Thymus (tissue), 11 donors: Measurements from ENCODE around the gene CCDC177. TPM values are rescaled to one million over a fixed set of nuclear protein-coding genes. Genes with fewer than 3 reads are reported as not detected.

Source experiments
- DNase-seq, 9 donors: peaks; one replicate each; pipeline ENCODE4 v3.0.0-alpha.2; 2013; ENCODE audit warnings: low spot score in 9 of 9, low read depth in 6 of 9, missing footprints in 1 of 9
- H3K27ac ChIP-seq, 2 donors: one replicate each; pipeline ENCODE4 v1.5.1; 2013; ENCODE audit warnings: control low read depth in 1 of 2, low read depth in 1 of 2, low read length in 1 of 2, mild to moderate bottlenecking in 1 of 2, moderate library complexity in 1 of 2
- H3K27me3 ChIP-seq, 2 donors: one replicate each; pipeline ENCODE4 v1.5.1; 2013; ENCODE audit warnings: low read length in 1 of 2; ENCODE audit not compliant: control insufficient read depth in 2 of 2, insufficient read depth in 1 of 2
- H3K36me3 ChIP-seq, 2 donors: one replicate each; pipeline ENCODE4 v1.5.1; 2013; ENCODE audit warnings: low read length in 1 of 2, mild to moderate bottlenecking in 1 of 2, moderate library complexity in 1 of 2; ENCODE audit not compliant: control insufficient read depth in 2 of 2, insufficient read depth in 2 of 2
- H3K4me1 ChIP-seq, 2 donors: one replicate each; pipeline ENCODE4 v1.5.1; 2013; ENCODE audit warnings: low read length in 2 of 2; ENCODE audit not compliant: control insufficient read depth in 2 of 2, insufficient read depth in 2 of 2
- H3K4me3 ChIP-seq, 2 donors: one replicate each; pipeline ENCODE4 v1.5.1; 2013; ENCODE audit warnings: low read length in 2 of 2, control low read depth in 1 of 2, mild to moderate bottlenecking in 1 of 2
- H3K9me3 ChIP-seq, 2 donors: one replicate each; pipeline ENCODE4 v1.5.1; 2013; ENCODE audit warnings: low read length in 1 of 2, mild to moderate bottlenecking in 1 of 2; ENCODE audit not compliant: control insufficient read depth in 2 of 2, insufficient read depth in 1 of 2
- WGBS: extraction: QIAGEN DNeasy Blood & Tissue Kit; methylation state at CpG from one replicate; pipeline ENCODE4 v1.1.7; 2013; 5-methylcytosine and 5-hydroxymethylcytosine counted together
- polyA plus RNA-seq: library from polyadenylated mRNA; stranded (reverse); fragments of 200-250 nt; gene quantifications from one replicate; pipeline ENCODE4 v1.2.3, GENCODE V29; 2013
- total RNA-seq: library from RNA; stranded (reverse); fragments of 120-200 nt; gene quantifications from one replicate; pipeline ENCODE4 v1.2.4, GENCODE V29; 2013
- donor health status: healthy.

CCDC177 gene
- total and polyA plus RNA-seq, 2 donors = 0.02 to 0.05 TPM

DNA sequence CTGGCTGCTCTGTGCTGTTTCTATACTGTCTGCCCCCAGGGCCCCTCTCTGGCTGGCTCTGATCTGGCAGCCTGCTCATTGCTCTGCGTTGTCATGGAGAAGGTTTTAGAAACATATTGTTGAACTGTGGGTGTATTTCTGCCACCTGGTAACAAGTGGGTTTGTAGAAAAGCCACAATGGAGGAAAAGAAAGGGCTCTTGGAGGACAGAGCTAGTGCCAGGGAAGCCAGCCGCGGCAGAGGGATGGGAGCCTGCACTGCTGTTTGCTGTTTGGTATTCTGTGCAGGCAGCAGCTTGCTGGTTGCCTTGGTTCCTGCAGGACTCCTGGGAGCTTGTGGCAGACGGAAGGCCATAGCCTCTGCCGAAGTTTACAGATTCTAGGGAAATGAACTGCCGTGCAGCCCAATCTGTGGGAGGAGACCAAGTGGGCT is 15.1 kb downstream of the CCDC177 start:
- Histone ChIP-seq H3K27ac (no peak overlapping the region), H3K27me3 (peaks cover 2 to 20% of the 10 kb centered on the region in 2 donors), H3K36me3 (no peaks in the 10 kb centered on the region), H3K9me3 (no peaks in the 10 kb centered on the region), H3K4me1 (no peaks in the 10 kb centered on the region), H3K4me3 (no peak overlapping the region)
- DNase-seq = no peak
- WGBS = 55% methylated on average over 6 of the region's 6 CpGs

- peaks cover 0 to 16% of the 10 kb centered on the region in 2 donors for H3K27me3 ChIP-seq
- no peak overlapping the region for H3K27ac ChIP-seq
- H3K9me3 ChIP-seq = no peaks in the 10 kb centered on the region
- WGBS = 96% methylated on average over 4 of the region's 4 CpGs
- no peak for DNase-seq
- H3K36me3 ChIP-seq = no peaks in the 10 kb centered on the region
- no peak overlapping the region for H3K4me3 ChIP-seq
- no peaks in the 10 kb centered on the region for H3K4me1 ChIP-seq
Measured at GRCh38 chr14:69558774-69559173, 15.9 kb downstream of the CCDC177 start.

- no peaks in the 10 kb centered on the region for H3K9me3 ChIP-seq
- DNase-seq = no peak
- no peaks in the 10 kb centered on the region for H3K4me1 ChIP-seq
- peaks cover 0 to 9% of the 10 kb centered on the region in 2 donors for H3K27me3 ChIP-seq
- 80% methylated on average over 4 of the region's 4 CpGs for WGBS
- H3K36me3 ChIP-seq = no peaks in the 10 kb centered on the region
- no peak overlapping the region for H3K4me3 ChIP-seq
- H3K27ac ChIP-seq = no peak overlapping the region
Measured at GRCh38 chr14:69554500-69554899, 20.2 kb downstream of the CCDC177 start.

- Histone ChIP-seq H3K4me1 (no peaks in the 10 kb centered on the region), H3K9me3 (no peaks in the 10 kb centered on the region), H3K27ac (no peak overlapping the region), H3K4me3 (no peak overlapping the region), H3K36me3 (no peaks in the 10 kb centered on the region), H3K27me3 (peaks cover 0 to 20% of the 10 kb centered on the region in 2 donors)
- no peak for DNase-seq
- 83% methylated on average over 1 of the region's 1 CpG for WGBS
Measured at GRCh38 chr14:69553252-69553651, 21.4 kb downstream of the CCDC177 start.

GRCh38 chr14:69551511-69551910 is 23.2 kb downstream of the CCDC177 start:
- no peaks in the 10 kb centered on the region for H3K9me3 ChIP-seq
- H3K27me3 ChIP-seq = peaks cover 8 to 35% of the 10 kb centered on the region in 2 donors
- no peaks in the 10 kb centered on the region for H3K36me3 ChIP-seq
- no peak overlapping the region for H3K4me3 ChIP-seq
- WGBS = 78% methylated on average over 2 of the region's 2 CpGs
- no peak overlapping the region for H3K27ac ChIP-seq
- peaks cover 0 to 5% of the 10 kb centered on the region in 2 donors for H3K4me1 ChIP-seq
- no peak for DNase-seq

DNA sequence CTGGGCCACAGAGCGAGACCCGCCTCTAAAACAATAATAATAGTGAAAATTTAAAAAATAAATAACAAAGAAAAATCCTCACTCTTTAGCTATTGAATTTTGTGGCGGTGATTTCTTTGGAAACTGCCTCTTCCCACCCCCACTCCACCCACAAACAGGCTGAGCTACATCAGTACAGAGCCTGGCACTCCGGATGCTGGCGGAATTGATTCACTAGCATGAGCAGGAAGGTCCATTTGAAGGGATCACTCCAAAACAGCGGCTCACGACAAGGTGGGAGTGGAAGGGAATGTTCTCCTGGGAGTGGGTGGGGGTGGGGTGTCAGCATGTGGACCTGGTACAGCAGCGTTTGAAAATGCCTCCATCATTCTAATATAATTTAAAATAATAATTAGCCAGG is 26.1 kb downstream of the CCDC177 start:
- Histone ChIP-seq H3K4me1 (peaks cover 0 to 5% of the 10 kb centered on the region in 2 donors), H3K4me3 (no peak overlapping the region), H3K27me3 (peaks cover 8 to 53% of the 10 kb centered on the region in 2 donors), H3K36me3 (no peaks in the 10 kb centered on the region), H3K9me3 (no peaks in the 10 kb centered on the region), H3K27ac (no peak overlapping the region)
- 91% methylated on average over 8 of the region's 8 CpGs for WGBS
- DNase-seq = no peak

DNA sequence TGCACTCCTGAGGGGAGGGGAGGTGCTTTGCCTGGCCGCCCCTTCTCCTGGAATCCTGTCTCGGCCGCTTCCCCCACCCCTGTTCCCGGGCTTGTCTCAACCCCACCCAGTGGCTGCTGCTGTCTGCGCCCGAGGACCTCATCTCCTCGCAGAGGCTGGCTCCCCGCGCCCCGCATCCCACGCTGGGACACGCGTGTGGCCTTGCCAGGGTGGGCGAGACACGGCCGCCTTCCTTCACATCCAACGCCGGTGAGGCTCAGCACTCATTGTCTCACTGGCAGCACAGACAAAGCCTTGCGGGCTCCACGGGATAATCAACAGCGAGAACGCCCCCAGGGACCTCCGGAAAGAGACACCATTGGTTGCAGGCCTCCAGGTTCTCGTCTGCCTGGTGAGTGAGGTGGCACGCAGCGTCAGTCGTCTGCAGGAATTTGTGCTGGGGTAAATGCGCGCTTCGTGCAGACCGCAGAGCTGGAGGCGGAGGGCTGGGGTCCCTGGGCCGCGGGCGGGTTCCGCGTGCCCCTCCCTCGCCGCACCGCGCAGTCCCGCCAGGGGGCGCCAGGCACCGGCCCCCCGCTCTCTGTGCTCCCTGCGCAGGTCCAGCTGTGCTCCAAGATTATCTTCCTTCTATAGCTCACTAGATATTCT is 26.8 kb downstream of the CCDC177 start:
- DNase-seq = peak in 5 of 9 donors; percentile 4 to 52 (median 23)
- 18% methylated on average over 46 of the region's 46 CpGs for WGBS
- no peaks in the 10 kb centered on the region for H3K36me3 ChIP-seq
- H3K4me3 ChIP-seq = no peak overlapping the region
- no peaks in the 10 kb centered on the region for H3K9me3 ChIP-seq
- H3K27ac ChIP-seq = no peak overlapping the region
- peaks cover 0 to 5% of the 10 kb centered on the region in 2 donors for H3K4me1 ChIP-seq
- H3K27me3 ChIP-seq = peaks cover 8 to 59% of the 10 kb centered on the region in 2 donors

DNA sequence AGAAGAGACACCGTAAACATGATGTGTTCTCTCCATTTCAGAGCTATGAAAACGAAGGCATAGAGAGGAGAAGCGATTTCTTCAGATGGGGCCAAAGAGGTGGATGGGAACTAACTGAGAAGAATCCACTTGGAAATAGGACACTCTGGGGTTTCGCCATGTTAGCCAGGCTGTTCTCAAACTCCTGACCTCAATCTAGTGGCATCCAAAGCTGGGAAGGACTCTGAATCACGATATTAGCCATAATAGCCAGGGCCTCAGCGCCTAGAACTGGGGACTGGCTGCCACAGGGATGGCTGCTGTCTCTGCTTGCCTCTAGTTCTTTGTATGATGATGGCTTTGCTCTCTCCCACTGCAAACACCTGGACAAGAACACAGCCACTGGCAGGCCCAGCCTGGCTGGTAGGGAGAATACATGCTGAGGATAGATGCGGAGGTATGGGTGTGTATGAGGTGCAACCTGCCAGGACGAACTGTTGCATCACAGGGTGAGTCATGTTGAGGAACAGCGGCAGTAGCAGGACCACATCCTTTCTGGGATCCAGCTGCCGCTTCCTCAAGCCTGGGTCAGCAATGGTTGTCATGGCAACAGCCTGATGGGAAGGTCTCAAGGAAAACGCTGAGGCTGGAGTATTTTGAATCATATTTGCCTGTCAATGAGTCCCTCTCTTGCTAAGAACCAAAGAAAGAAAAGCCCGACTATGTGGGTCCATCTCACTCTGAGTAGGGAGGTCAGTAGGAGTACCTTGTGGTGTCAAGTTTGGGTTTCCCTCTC is 31.1 kb downstream of the CCDC177 start:
- Histone ChIP-seq H3K9me3 (no peaks in the 10 kb centered on the region), H3K4me1 (peaks cover 0 to 5% of the 10 kb centered on the region in 2 donors), H3K36me3 (no peaks in the 10 kb centered on the region), H3K4me3 (no peak overlapping the region), H3K27ac (no peak overlapping the region), H3K27me3 (peaks cover 8 to 48% of the 10 kb centered on the region in 2 donors)
- peak in 1 of 9 donors; percentile 10 for DNase-seq
- WGBS = 47% methylated on average over 12 of the region's 12 CpGs

- no peak overlapping the region for H3K27ac ChIP-seq
- no peak for DNase-seq
- no peaks in the 10 kb centered on the region for H3K9me3 ChIP-seq
- no peaks in the 10 kb centered on the region for H3K4me1 ChIP-seq
- H3K27me3 ChIP-seq = peaks cover 2 to 37% of the 10 kb centered on the region in 2 donors
- 76% methylated on average over 2 of the region's 2 CpGs for WGBS
- no peak overlapping the region for H3K4me3 ChIP-seq
- no peaks in the 10 kb centered on the region for H3K36me3 ChIP-seq
Measured at GRCh38 chr14:69542311-69542710, 32.4 kb downstream of the CCDC177 start.
